Measurements from ENCODE around the gene RANBP9.

RANBP9 gene

GRCh38 chr6:13591205-13591921 lies 120.3 kb downstream of the RANBP9 start:
- no peak for DNase-seq

DNA sequence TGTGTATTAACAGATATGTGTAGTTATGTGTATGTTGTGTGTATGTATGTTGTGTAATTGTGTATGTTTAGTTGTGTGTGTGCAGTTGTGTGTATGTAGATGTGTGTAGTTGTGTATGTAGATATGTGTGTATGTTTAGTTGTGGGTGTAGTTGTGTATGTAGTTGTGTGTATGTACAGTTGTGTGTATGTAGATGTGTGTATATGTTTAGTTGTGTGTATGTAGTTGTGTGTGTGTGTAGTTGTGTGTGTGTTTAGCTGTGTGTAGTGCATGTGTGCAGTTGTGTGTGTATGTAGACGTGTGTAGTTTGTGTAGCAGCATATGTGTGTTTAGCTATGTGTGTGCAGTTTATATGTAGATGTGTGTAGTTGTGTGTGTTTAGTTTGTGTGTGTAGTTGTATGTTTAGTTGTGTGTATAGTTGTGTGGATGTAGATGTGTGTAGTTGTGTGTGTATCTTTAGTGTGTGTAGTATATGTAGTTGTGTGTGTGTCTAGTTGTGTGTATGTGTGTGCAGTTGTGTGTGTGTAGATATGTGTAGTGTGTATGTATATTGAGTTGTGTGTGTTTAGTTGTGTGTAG lies 121.0 kb downstream of the RANBP9 start:
- no peak for DNase-seq

DNA sequence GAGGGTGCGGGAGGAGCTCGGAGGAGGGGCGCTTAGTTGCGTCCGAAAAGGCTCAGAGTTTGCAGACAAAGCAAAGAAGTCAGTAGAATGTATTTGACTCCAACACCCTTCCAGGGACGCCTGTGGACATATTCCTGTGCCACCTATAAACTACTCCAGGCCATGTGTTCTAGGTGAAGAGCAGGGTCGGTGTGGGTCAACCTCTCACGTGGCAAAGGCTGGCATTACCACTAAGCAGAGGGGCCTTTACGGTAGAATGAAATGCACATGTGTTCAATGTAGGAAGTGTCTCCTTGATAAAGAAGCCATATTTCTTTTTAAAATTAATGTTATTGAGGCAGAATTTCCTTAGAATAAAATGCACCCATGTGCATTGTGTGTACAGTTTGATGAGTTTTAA lies 121.8 kb downstream of the RANBP9 start:
- DNase-seq = no peak

GRCh38 chr6:13586603-13587542 lies 124.8 kb downstream of the RANBP9 start:
- no peak for DNase-seq

GRCh38 chr6:13581700-13582229 lies 129.9 kb downstream of the RANBP9 start:
- no peak for DNase-seq

- no peak for DNase-seq
These were observed 131.7 kb downstream of the RANBP9 start for GRCh38 chr6:13579911-13580310.

- no peak for DNase-seq
These were observed 133.7 kb downstream of the RANBP9 start for GRCh38 chr6:13577926-13578325.

GRCh38 chr6:13576017-13576416 lies 135.6 kb downstream of the RANBP9 start:
- DNase-seq = no peak

DNA sequence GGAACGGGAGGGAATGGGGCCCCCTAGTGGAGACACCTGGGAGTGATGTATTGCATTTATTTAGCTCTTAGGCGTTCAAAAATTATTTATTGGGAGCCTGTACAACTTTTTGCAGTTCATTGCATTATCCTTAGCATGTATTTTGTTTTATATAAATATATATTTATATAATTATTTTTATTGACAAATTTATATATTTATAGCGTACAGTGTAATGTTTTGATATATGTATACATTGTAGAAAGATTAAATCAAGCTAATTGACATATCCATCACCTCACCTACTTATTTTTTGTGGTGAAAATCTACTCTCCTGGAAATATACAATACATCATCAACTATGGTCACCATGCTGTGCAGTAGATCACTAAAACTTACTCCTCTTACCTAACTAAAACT lies 136.3 kb downstream of the RANBP9 start:
- no peak for DNase-seq

DNA sequence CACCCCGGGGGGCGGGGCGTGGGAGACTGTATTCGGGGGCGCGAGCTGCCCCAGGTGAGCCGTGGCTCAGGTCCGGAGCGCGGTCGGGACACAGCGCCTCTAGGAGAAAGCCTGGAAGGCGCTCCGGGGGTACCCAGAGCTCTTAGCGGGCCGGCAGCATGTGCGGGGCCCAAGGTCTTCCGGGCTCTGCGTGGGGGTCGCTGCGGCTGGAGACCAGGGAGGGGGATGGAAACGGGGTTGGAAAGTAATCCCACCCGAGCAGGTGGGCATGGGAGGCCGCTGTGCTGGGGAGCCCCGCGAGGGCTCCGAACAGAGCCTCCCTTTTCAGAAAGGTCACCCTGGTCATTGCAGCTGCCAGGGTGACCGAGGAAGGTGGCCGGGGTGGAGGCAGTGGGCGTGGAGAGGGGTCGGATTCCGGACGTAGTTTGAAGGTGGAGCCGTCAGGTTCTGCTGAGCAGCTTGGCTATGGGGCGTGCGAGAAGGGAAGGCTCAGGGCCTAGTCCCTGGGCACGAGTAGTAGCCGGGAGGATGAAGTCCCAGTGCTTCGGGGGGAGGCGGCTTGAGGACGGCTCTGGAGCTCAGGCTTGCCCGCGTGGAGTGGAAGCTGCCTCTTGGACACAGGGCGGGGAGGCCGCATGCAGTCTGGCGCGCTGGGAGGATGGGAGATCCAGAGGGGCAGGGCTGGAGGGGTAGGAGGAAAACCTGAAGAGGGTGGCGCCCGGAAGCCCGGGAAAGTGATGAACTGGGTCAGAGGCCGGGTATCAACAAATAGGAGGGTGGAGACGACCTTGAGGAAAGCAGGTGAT lies 136.9 kb downstream of the RANBP9 start, which contains the start of gene SIRT5:
SIRT5 (plus strand) TSS at position 31 of the 806 bp plus-strand sequence. CDS start 9,510 bp downstream, outside the sequence.
- peak; percentile 35 for DNase-seq

GRCh38 chr6:13574149-13574570 lies 137.5 kb downstream of the RANBP9 start:
- peak; percentile 80 for DNase-seq

GRCh38 chr6:13573669-13574110 lies 137.9 kb downstream of the RANBP9 start:
- no peak for DNase-seq

DNA sequence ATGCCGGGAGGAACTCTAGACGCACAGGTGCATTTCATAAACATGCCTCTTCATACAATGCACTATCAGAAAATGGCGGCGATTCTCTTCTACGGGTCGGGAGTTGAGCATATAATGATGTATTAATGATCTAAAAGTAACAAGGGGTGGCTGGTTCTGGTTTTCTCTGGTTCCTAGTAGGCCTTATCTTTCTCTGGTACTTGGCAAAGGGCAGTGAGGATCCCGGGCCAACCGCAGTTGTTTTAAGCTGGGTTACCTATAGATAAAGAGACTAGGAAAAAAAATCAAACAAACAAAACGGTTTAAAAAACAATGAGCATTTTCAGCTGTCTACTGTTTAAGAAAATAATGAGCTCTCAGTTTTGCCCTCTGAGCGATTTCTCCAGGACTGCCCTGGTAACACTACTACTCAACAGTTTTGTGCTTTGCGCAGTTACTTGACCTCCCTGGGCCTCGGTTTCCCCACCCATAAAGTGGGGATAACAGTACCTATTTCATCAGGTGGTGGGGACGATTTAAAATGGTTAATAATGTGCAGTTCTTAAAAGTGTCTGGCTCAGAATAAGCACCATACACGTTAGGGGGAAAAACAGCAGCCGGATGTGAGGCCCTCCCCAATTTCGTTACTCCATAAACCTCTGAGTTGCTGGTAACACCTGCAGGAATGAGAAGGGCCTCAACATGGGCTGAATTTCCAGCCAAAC lies 138.5 kb downstream of the RANBP9 start:
- no peak for DNase-seq

GRCh38 chr6:13572240-13572639 lies 139.4 kb downstream of the RANBP9 start:
- DNase-seq = no peak

Data from amniotic stem cell (primary cell).